Measurements from ENCODE around the gene RPRM.

DNA sequence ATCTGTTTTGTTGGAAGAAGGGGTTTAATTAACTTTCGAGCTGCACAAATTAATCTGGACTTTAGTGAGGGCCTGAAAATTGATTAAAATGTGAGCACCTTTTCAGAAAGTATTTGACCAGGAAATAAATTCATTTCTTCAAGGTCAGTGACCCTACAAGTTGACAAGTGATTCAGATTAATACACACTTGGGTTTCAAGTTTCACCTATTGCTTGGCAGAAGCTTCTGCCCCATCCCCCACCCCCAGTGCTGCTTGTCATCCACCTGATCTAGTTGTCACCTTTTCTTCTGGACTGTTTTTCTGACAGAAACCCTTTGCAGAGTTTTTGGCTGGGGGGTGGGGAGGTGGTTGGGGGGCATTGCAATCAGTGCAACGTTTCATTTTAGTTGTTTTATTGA is 46.2 kb downstream of the RPRM start:
- TF ChIP-seq, protein P1, sequence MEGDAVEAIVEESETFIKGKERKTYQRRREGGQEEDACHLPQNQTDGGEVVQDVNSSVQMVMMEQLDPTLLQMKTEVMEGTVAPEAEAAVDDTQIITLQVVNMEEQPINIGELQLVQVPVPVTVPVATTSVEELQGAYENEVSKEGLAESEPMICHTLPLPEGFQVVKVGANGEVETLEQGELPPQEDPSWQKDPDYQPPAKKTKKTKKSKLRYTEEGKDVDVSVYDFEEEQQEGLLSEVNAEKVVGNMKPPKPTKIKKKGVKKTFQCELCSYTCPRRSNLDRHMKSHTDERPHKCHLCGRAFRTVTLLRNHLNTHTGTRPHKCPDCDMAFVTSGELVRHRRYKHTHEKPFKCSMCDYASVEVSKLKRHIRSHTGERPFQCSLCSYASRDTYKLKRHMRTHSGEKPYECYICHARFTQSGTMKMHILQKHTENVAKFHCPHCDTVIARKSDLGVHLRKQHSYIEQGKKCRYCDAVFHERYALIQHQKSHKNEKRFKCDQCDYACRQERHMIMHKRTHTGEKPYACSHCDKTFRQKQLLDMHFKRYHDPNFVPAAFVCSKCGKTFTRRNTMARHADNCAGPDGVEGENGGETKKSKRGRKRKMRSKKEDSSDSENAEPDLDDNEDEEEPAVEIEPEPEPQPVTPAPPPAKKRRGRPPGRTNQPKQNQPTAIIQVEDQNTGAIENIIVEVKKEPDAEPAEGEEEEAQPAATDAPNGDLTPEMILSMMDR (IDR thresholded peaks at IDR 0.05), result no peak
- TF ChIP-seq POLR2AphosphoS5 (IDR thresholded peaks at IDR 0.05), result no peak
- no peak for TF ChIP-seq EP300 (IDR thresholded peaks at IDR 0.05)
- TF ChIP-seq POLR2A (IDR thresholded peaks at IDR 0.05), result no peak
